Measurements from ENCODE around the gene DENND1A. TPM values are rescaled to one million over a fixed set of nuclear protein-coding genes. Genes with fewer than 3 reads are reported as not detected.

Gene DENND1A
- total RNA-seq, 1 donor from 2014 or later: 12.7 TPM

GRCh38 chr9:123347289-123348060 is 582.5 kb downstream of the DENND1A start:
- FAIRE-seq: peak; percentile 20
- H2AFZ ChIP-seq (ENCODE audit: low read depth, low read length): no peak overlapping the region
- no peak overlapping the region for H3K9ac ChIP-seq (ENCODE audit: low read length)
- no peak overlapping the region for H3K4me3 ChIP-seq (ENCODE audit: insufficient read depth, low read depth, low read length)
- Mint-ChIP-seq H3K4me1 (ENCODE audit: low read depth, unreplicated experiment) (peaks cover 9% of the 10 kb centered on the region), H3K4me3 (ENCODE audit: unreplicated experiment) (no peak overlapping the region), H3K36me3 (ENCODE audit: low read depth, unreplicated experiment) (no peaks in the 10 kb centered on the region), H3K27ac (ENCODE audit: unreplicated experiment) (no peak overlapping the region), H3K27me3 (ENCODE audit: low read depth, unreplicated experiment) (peaks cover 26% of the 10 kb centered on the region), H3K9me3 (ENCODE audit: unreplicated experiment) (no peaks in the 10 kb centered on the region)
- H3K27ac ChIP-seq (ENCODE audit: low read depth, low read length): no peak overlapping the region
- H3K27me3 ChIP-seq (ENCODE audit: insufficient read depth, low read length): peaks cover 19% of the 10 kb centered on the region
- DNase-seq (ENCODE audit: low read depth): no peak
- no peaks in the 10 kb centered on the region for H3K4me1 ChIP-seq (ENCODE audit: insufficient read depth, low read length)
- H4K20me1 ChIP-seq (ENCODE audit: insufficient read depth, low read length): no peaks in the 10 kb centered on the region
- no peak for TF ChIP-seq CTCF (IDR thresholded peaks at IDR 0.05; ENCODE audit: insufficient read depth, low read depth, low read length)
- TF ChIP-seq EZH2 (IDR thresholded peaks at IDR 0.05; ENCODE audit: insufficient read depth, low read length): no peak
- H3K9me3 ChIP-seq (ENCODE audit: insufficient read depth, low read depth, low read length): no peaks in the 10 kb centered on the region
- no peaks in the 10 kb centered on the region for H3K36me3 ChIP-seq (ENCODE audit: insufficient read depth, low read length)
- H3K4me2 ChIP-seq (ENCODE audit: low read length): no peak overlapping the region
- no peaks in the 10 kb centered on the region for H3K79me2 ChIP-seq (ENCODE audit: insufficient read depth, low read length)

- Mint-ChIP-seq H3K27ac (ENCODE audit: unreplicated experiment) (no peak overlapping the region), H3K9me3 (ENCODE audit: unreplicated experiment) (no peaks in the 10 kb centered on the region), H3K27me3 (ENCODE audit: low read depth, unreplicated experiment) (peaks cover 19% of the 10 kb centered on the region), H3K36me3 (ENCODE audit: low read depth, unreplicated experiment) (no peaks in the 10 kb centered on the region), H3K4me3 (ENCODE audit: unreplicated experiment) (no peak overlapping the region), H3K4me1 (ENCODE audit: low read depth, unreplicated experiment) (peaks cover 9% of the 10 kb centered on the region)
- FAIRE-seq (no peak), DNase-seq (ENCODE audit: low read depth) (no peak)
- Histone ChIP-seq H3K79me2 (ENCODE audit: insufficient read depth, low read length) (no peaks in the 10 kb centered on the region), H3K27ac (ENCODE audit: low read depth, low read length) (no peak overlapping the region), H3K36me3 (ENCODE audit: insufficient read depth, low read length) (no peaks in the 10 kb centered on the region), H3K27me3 (ENCODE audit: insufficient read depth, low read length) (peaks cover 17% of the 10 kb centered on the region), H4K20me1 (ENCODE audit: insufficient read depth, low read length) (no peaks in the 10 kb centered on the region), H3K9me3 (ENCODE audit: insufficient read depth, low read depth, low read length) (no peaks in the 10 kb centered on the region), H3K4me3 (ENCODE audit: insufficient read depth, low read depth, low read length) (no peak overlapping the region), H3K4me2 (ENCODE audit: low read length) (no peak overlapping the region), H2AFZ (ENCODE audit: low read depth, low read length) (no peak overlapping the region), H3K9ac (ENCODE audit: low read length) (no peak overlapping the region), H3K4me1 (ENCODE audit: insufficient read depth, low read length) (no peaks in the 10 kb centered on the region)
- TF ChIP-seq CTCF (IDR thresholded peaks at IDR 0.05; ENCODE audit: insufficient read depth, low read depth, low read length) (no peak), EZH2 (IDR thresholded peaks at IDR 0.05; ENCODE audit: insufficient read depth, low read length) (no peak)
These were observed 583.1 kb downstream of the DENND1A start for GRCh38 chr9:123346826-123347225.

- H3K4me1 Mint-ChIP-seq (ENCODE audit: low read depth, unreplicated experiment): peaks cover 9% of the 10 kb centered on the region
- no peaks in the 10 kb centered on the region for H3K36me3 ChIP-seq (ENCODE audit: insufficient read depth, low read length)
- no peak for FAIRE-seq
- H3K4me2 ChIP-seq (ENCODE audit: low read length): no peak overlapping the region
- no peaks in the 10 kb centered on the region for H3K9me3 ChIP-seq (ENCODE audit: insufficient read depth, low read depth, low read length)
- H2AFZ ChIP-seq (ENCODE audit: low read depth, low read length): no peak overlapping the region
- peaks cover 10% of the 10 kb centered on the region for H3K27me3 ChIP-seq (ENCODE audit: insufficient read depth, low read length)
- H3K4me3 Mint-ChIP-seq (ENCODE audit: unreplicated experiment): no peak overlapping the region
- H3K79me2 ChIP-seq (ENCODE audit: insufficient read depth, low read length): no peaks in the 10 kb centered on the region
- no peaks in the 10 kb centered on the region for H4K20me1 ChIP-seq (ENCODE audit: insufficient read depth, low read length)
- peaks cover 11% of the 10 kb centered on the region for H3K27me3 Mint-ChIP-seq (ENCODE audit: low read depth, unreplicated experiment)
- H3K36me3 Mint-ChIP-seq (ENCODE audit: low read depth, unreplicated experiment): no peaks in the 10 kb centered on the region
- H3K27ac Mint-ChIP-seq (ENCODE audit: unreplicated experiment): no peak overlapping the region
- no peaks in the 10 kb centered on the region for H3K4me1 ChIP-seq (ENCODE audit: insufficient read depth, low read length)
- H3K9ac ChIP-seq (ENCODE audit: low read length): no peak overlapping the region
- no peaks in the 10 kb centered on the region for H3K9me3 Mint-ChIP-seq (ENCODE audit: unreplicated experiment)
- DNase-seq (ENCODE audit: low read depth): no peak
- no peak for TF ChIP-seq CTCF (IDR thresholded peaks at IDR 0.05; ENCODE audit: insufficient read depth, low read depth, low read length)
- no peak for TF ChIP-seq EZH2 (IDR thresholded peaks at IDR 0.05; ENCODE audit: insufficient read depth, low read length)
- no peak overlapping the region for H3K4me3 ChIP-seq (ENCODE audit: insufficient read depth, low read depth, low read length)
- no peak overlapping the region for H3K27ac ChIP-seq (ENCODE audit: low read depth, low read length)
These were observed 583.9 kb downstream of the DENND1A start for GRCh38 chr9:123346026-123346425.

All from astrocyte (in vitro differentiated cells and primary cell).